Fibroblast of pulmonary artery (primary cell): ENCODE measurements around the gene TMEM269.

ENCODE experiments used
- DNase-seq: peaks from one replicate; pipeline ENCODE4 v3.0.0-alpha.2; 2010; ENCODE audit warnings: low read depth
- H3K4me3 ChIP-seq: replicated peaks from 2 replicates; pipeline ENCODE4 v1.5.1; 2011; ENCODE audit warnings: low read depth, mild to moderate bottlenecking, control low read depth, low read length, moderate library complexity
- CTCF ChIP-seq: IDR thresholded peaks from 2 replicates; pipeline ENCODE4 v1.5.1; 2011; ENCODE audit warnings: mild to moderate bottlenecking, control low read depth, low read length, inconsistent platforms; ENCODE audit errors: missing control alignments

Gene TMEM269

GRCh38 chr1:42765832-42766740, 18.7 kb upstream of the TMEM269 start:
- peak overlapping the region; percentile 94 for H3K4me3 ChIP-seq
- peak; percentile 60 for TF ChIP-seq CTCF
- DNase-seq = peak; percentile 80

DNA sequence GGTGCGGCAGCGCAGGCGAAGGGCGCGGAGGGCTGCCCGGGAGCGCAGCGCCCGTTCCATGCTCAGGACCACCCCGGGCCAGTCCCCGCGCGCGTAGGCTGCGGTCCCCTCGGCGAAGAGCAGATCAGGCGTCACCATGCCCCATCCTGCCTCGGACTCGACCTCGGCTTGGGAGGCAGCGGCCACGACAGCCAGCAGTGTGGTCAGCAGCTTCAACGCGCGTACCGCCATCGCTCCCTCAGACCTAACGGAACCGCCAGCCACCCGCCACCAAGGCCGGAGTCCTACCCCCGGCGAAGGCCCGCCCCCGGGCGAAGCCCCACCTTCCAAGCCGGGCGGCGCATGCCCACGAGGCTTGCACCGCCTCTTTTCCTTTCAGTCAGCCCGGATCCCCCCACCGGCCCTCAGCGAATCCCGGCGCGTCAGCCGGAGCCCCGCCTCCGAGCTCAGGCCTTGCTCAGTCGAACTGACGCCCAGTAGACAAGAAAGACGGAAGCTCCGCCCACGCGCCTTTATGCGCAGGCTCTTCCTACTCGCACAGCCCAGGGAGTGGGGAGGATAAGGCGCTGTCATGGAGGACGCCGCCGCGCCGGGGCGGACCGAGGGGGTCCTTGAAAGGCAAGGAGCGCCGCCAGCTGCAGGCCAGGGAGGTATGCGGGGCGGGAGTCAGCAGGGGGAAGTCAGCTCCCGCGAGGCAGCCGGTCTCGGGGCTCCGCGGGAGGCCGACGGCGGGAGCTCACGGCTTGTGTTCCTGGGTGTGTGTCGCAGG, 17.9 kb upstream of the TMEM269 start, which contains the start of the genes C1orf50 and P3H1:
Gene C1orf50 (plus strand): TSS at position 509 of the 769 bp plus-strand sequence. CDS start 63 bp downstream, at position 572.
Gene P3H1 (minus strand): TSS at position 288 of the 769 bp plus-strand sequence. CDS start 57 bp downstream, at position 231.
- no peak for TF ChIP-seq CTCF
- DNase-seq = peak; percentile 99
- peak within 1 kb of the TSS; percentile 94 for H3K4me3 ChIP-seq

- peak overlapping the region; percentile 94 for H3K4me3 ChIP-seq
- no peak for DNase-seq
- TF ChIP-seq CTCF = no peak
These were observed 17.2 kb upstream of the TMEM269 start for GRCh38 chr1:42767510-42768000.

GRCh38 chr1:42768172-42768571, 16.6 kb upstream of the TMEM269 start:
- H3K4me3 ChIP-seq = peak overlapping the region; percentile 94
- TF ChIP-seq CTCF = no peak
- no peak for DNase-seq

DNA sequence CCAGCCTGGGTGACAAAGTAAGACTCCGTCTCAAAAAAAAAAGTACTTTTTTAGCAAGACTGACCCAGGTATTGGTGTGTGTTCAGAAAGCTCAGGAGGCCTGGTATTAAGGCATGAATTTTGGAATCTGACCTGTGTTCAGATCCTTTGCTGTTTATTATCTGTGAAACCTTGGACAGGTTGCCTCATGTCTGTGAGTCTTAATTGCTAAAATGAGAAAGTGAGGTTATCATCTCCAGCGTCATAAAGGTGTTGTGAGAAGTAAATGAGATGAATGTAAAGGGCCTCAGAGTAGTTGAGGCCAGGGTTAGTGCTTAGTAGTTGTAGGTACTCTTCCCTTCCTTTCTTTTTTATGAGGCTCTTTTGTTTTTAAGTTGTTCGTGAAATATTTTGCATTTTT, 15.0 kb upstream of the TMEM269 start:
- TF ChIP-seq CTCF = no peak
- DNase-seq = no peak
- H3K4me3 ChIP-seq = no peak overlapping the region

DNA sequence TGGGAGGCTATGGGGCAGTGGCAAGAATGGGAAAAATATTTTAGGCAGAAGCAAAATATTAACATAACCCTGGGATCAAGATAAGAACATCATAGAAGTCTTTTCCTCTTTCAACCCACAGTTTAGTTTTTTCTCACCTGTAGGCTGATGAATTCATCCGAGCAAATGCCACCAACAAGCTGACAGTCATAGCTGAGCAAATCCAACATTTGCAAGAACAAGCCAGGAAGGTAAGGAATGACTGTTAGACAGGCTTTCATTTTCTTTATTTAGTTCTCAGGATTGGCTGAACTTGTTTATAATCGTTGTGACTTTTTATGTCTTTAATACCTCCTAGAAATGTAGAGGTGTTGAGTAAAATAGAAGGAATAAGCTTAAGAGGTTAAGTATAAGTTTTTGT, 11.4 kb upstream of the TMEM269 start:
- no peak overlapping the region for H3K4me3 ChIP-seq
- no peak for DNase-seq
- TF ChIP-seq CTCF = no peak
